Gastroesophageal sphincter (tissue), 4 donors: ENCODE measurements around the gene PXDN. TPM values are rescaled to one million over a fixed set of nuclear protein-coding genes. Genes with fewer than 3 reads are reported as not detected.
A peak's percentile ranks its signal among the peaks of the same experiment; 100 is the strongest.
"Not testable (repeated sequence)": the region's sequence is repeated elsewhere in the genome, so short reads cannot be mapped to it uniquely, and the experiment has no call there.

Experiments
- ATAC-seq: fragments of 150-250 bp; one replicate; pipeline ENCODE4 v1.9.1; 2016; ENCODE audit warnings: mild to moderate bottlenecking, moderate library complexity
- H3K27ac ChIP-seq, 4 donors: fragments of 200-600 bp; sonication (generic) in 3 of 4; 1 replicate in 3 of 4; 2 replicates in 1 of 4; pipeline ENCODE4 v1.5.1; 2016 to 2019
- H3K27me3 ChIP-seq: fragments of 200-600 bp; sonication (generic); one replicate; pipeline ENCODE4 v1.5.1; 2019
- H3K36me3 ChIP-seq, 2 donors: fragments of 200-600 bp; sonication (generic); one replicate each; pipeline ENCODE4 v1.5.1; 2019; ENCODE audit warnings: control low read depth in 1 of 2
- H3K4me1 ChIP-seq, 3 donors: fragments of 200-600 bp; sonication (generic); 1 replicate in 2 of 3; 2 replicates in 1 of 3; pipeline ENCODE4 v1.5.1; 2016 to 2019; ENCODE audit warnings: control low read depth in 2 of 3
- H3K4me3 ChIP-seq, 2 donors: fragments of 200-600 bp; sonication (generic); one replicate each; pipeline ENCODE4 v1.5.1; 2019; ENCODE audit warnings: mild to moderate bottlenecking in 1 of 2, moderate library complexity in 1 of 2
- H3K9me3 ChIP-seq, 3 donors: fragments of 200-600 bp; sonication (generic); one replicate each; pipeline ENCODE4 v1.5.1; 2017 to 2019; ENCODE audit warnings: control low read depth in 2 of 3
- CTCF ChIP-seq, 4 experiments: fragments of 200-600 bp in 2 of 4; fragments of 450-650 bp in 2 of 4; sonication (generic) in 1 of 4; IDR thresholded peaks; one replicate each; pipeline ENCODE4 v1.5.1; 2017 to 2019; ENCODE audit warnings: antibody characterized with exemption in 4 of 4, mild to moderate bottlenecking in 2 of 4, moderate library complexity in 2 of 4
- EP300 ChIP-seq: sonication (generic); formaldehyde crosslinking; IDR thresholded peaks from one replicate; pipeline ENCODE4 v1.6.1; 2017; ENCODE audit warnings: antibody characterized with exemption, mild to moderate bottlenecking
- POLR2A ChIP-seq, 2 donors: fragments of 450-650 bp; IDR thresholded peaks; one replicate each; pipeline ENCODE4 v1.6.1; 2017; ENCODE audit warnings: antibody characterized with exemption in 2 of 2, mild to moderate bottlenecking in 2 of 2, moderate library complexity in 1 of 2
- POLR2AphosphoS5 ChIP-seq: sonication (generic); formaldehyde crosslinking; IDR thresholded peaks from one replicate; pipeline ENCODE4 v1.6.1; 2017; ENCODE audit warnings: antibody characterized with exemption
- WGBS, 2 donors: methylation state at CpG; one replicate each; pipeline ENCODE4 v1.1.5; 2018; ENCODE audit warnings: low coverage in 1 of 2; 5-methylcytosine and 5-hydroxymethylcytosine counted together
- total RNA-seq, 4 donors: library from RNA; depleted of rRNA; stranded (reverse); fragments of >200 nt; gene quantifications; one replicate each; pipeline ENCODE4 v1.1.0, GENCODE V29; 2016

The PXDN gene
- total RNA-seq, 4 donors from 2014 or later = 19.9 to 95.9 (median 60.9) TPM

- Histone ChIP-seq H3K27ac (no peak overlapping the region), H3K4me1 (no peaks in the 10 kb centered on the region), H3K36me3 (no peaks in the 10 kb centered on the region), H3K9me3 (no peaks in the 10 kb centered on the region), H3K27me3 (no peaks in the 10 kb centered on the region), H3K4me3 (no peak overlapping the region)
- WGBS, 2 donors = 98 to 100% methylated on average over 2 to 11 of the region's 23 CpGs
- ATAC-seq = no peak
- TF ChIP-seq EP300 (no peak), CTCF (IDR thresholded peaks at IDR 0.05) (no peak), POLR2A (IDR thresholded peaks at IDR 0.05) (no peak), POLR2AphosphoS5 (no peak)
Measured at GRCh38 chr2:1767939-1768691, 23.8 kb upstream of the PXDN start.

GRCh38 chr2:1766851-1767811 lies 22.8 kb upstream of the PXDN start:
- Histone ChIP-seq H3K9me3 (no peaks in the 10 kb centered on the region), H3K27me3 (no peaks in the 10 kb centered on the region), H3K36me3 (no peaks in the 10 kb centered on the region), H3K4me3 (no peak overlapping the region), H3K27ac (no peak overlapping the region), H3K4me1 (no peaks in the 10 kb centered on the region)
- no peak for TF ChIP-seq EP300
- TF ChIP-seq POLR2A (IDR thresholded peaks at IDR 0.05) = no peak
- no peak for TF ChIP-seq POLR2AphosphoS5
- no peak for TF ChIP-seq CTCF (IDR thresholded peaks at IDR 0.05)
- peak; percentile 41 for ATAC-seq
- WGBS, 2 donors = 78 to 100% methylated on average over 2 of the region's 30 CpGs

GRCh38 chr2:1766425-1766824 lies 22.1 kb upstream of the PXDN start:
- Histone ChIP-seq H3K9me3 (no peaks in the 10 kb centered on the region), H3K4me3 (no peak overlapping the region), H3K27me3 (no peaks in the 10 kb centered on the region), H3K4me1 (no peaks in the 10 kb centered on the region), H3K27ac (no peak overlapping the region), H3K36me3 (no peaks in the 10 kb centered on the region)
- ATAC-seq = no peak
- no peak for TF ChIP-seq POLR2AphosphoS5
- no peak for TF ChIP-seq POLR2A (IDR thresholded peaks at IDR 0.05)
- no peak for TF ChIP-seq CTCF (IDR thresholded peaks at IDR 0.05)
- TF ChIP-seq EP300 = no peak
- 100% methylated on average over 1 of the region's 6 CpGs; no CpG with 5 or more reads in 1 of the 2 donors for WGBS, 2 donors

GRCh38 chr2:1765201-1765600 lies 20.9 kb upstream of the PXDN start:
- not testable (repeated sequence) for H3K27ac ChIP-seq, H3K4me3 ChIP-seq, H3K4me1 ChIP-seq, H3K27me3 ChIP-seq, H3K36me3 ChIP-seq, H3K9me3 ChIP-seq, ATAC-seq
- 80 to 91% methylated on average over 1 of the region's 2 CpGs for WGBS, 2 donors

- 100% methylated on average over 1 to 4 of the region's 13 CpGs for WGBS, 2 donors
- H3K4me3 ChIP-seq = no peak overlapping the region
- H3K27me3 ChIP-seq = peaks cover 4% of the 10 kb centered on the region
- no peaks in the 10 kb centered on the region for H3K36me3 ChIP-seq
- no peak for ATAC-seq
- H3K4me1 ChIP-seq = peaks cover 0 to 26% (median 0%) of the 10 kb centered on the region in 3 donors
- no peak for TF ChIP-seq POLR2AphosphoS5
- TF ChIP-seq EP300 = no peak
- TF ChIP-seq CTCF (IDR thresholded peaks at IDR 0.05) = no peak
- TF ChIP-seq POLR2A (IDR thresholded peaks at IDR 0.05) = no peak
- no peaks in the 10 kb centered on the region for H3K9me3 ChIP-seq
- H3K27ac ChIP-seq = no peak overlapping the region
Measured at GRCh38 chr2:1759611-1759930, 15.3 kb upstream of the PXDN start.
